DMS 273 (cell line): ENCODE results near the gene EIF4H.
"Not testable (repeated sequence)": the region's sequence is repeated elsewhere in the genome, so short reads cannot be mapped to it uniquely, and the experiment has no call there.

Experiments used
- DNase-seq: peaks from one replicate; lab custom pipeline; 2025; ENCODE audit not compliant: unreplicated experiment; lab: John Stamatoyannopoulos, UW

Gene EIF4H

GRCh38 chr7:74173866-74174605, at the start of gene EIF4H:
EIF4H (plus strand) TSS chr7:74174356; CDS start chr7:74174384, 28 bp downstream.
- DNase-seq: peak; percentile 99

- DNase-seq: no peak
These were observed 47.8 kb upstream of the EIF4H start for GRCh38 chr7:74126220-74126880.

GRCh38 chr7:74129887-74130286, 44.3 kb upstream of the EIF4H start:
- DNase-seq: no peak

GRCh38 chr7:74130518-74130917, 43.6 kb upstream of the EIF4H start:
- no peak for DNase-seq

DNA sequence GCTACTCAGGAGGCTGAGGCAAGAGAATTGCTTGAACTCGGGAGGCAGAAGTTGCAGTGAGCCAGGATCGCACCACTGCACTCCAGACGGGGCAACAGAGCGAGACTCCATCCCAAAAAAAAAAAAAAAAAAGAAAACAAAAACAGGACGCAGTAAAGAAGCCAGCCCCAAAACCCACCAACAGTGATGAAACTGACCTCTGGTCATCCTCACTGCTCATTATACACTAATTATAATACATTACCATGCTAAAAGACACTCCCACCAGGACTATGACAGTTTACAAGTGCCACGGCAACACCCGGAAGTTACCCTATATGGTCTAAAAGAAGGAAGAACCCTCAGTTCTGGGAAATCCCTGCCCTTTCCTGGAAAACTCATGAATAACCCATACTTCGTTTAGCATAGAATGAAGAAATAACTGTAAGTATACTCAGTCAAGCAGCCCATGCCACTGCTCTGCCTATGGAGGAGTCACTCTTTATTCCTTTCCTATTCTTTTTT, 40.0 kb upstream of the EIF4H start:
- no peak for DNase-seq

- DNase-seq: no peak
These were observed 35.8 kb upstream of the EIF4H start for GRCh38 chr7:74138334-74138867.

GRCh38 chr7:74138945-74139843, 35.0 kb upstream of the EIF4H start:
- no peak for DNase-seq

GRCh38 chr7:74141705-74142104, 32.5 kb upstream of the EIF4H start:
- no peak for DNase-seq

DNA sequence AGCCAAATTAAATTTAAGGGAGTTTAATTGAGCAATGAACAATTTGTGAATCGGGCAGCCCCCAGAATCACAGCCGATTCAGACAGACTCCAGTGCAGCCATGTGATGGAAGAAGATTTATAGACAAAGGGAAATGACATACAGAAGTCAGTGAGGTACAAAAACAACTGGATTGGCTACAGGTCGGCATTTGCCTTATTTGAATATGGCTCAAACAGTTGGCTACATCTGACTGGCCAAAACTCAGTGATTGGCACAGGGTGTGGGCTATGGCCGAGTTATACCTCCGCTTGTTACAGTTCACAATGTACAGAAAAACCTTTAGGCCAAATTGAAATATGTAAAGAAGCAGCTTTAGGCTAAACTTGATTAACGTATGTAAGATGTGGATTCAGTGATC, 30.8 kb upstream of the EIF4H start:
- no peak for DNase-seq

GRCh38 chr7:74148491-74148890, 25.7 kb upstream of the EIF4H start:
- DNase-seq: no peak

DNA sequence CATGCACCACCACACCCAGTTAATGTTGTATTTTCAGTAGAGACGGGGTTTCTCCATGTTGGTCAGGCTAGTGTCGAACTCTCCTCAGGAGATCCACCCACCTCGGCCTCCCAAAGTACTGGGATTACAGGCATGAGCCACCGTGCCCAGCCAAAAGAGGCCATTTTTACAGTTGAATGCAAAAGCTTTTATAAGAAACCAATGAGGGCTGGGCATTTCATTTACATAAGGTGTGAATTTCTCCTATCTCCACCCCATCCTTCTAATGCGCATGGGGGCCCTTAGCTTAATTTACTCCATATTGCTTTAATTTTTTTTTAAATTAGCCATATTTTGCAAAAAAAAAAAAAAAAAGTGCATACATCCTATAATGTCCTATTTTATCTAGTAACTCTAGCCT, 25.1 kb upstream of the EIF4H start:
- no peak for DNase-seq

- no peak for DNase-seq
These were observed 24.6 kb upstream of the EIF4H start for GRCh38 chr7:74149603-74150002.

DNA sequence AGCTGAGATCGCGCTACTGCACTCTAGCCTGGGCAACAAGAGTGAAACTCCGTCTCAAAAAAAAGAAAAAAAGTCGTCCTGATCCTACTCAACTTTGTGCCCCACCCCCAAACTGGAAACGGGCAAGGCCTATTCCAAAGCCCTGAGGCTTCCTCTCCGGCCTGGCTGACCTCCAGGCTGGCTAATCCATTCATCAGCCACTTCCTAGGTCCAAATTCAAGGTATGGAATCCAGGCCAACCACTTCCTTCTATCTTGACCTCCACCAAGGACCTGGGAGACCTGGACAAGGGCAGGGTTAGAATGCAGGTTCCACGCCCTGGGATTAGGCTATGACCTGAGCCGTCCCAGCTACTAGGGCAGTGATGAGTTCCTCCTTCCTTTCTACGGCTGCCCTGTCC, 20.4 kb upstream of the EIF4H start:
- DNase-seq: no peak

DNA sequence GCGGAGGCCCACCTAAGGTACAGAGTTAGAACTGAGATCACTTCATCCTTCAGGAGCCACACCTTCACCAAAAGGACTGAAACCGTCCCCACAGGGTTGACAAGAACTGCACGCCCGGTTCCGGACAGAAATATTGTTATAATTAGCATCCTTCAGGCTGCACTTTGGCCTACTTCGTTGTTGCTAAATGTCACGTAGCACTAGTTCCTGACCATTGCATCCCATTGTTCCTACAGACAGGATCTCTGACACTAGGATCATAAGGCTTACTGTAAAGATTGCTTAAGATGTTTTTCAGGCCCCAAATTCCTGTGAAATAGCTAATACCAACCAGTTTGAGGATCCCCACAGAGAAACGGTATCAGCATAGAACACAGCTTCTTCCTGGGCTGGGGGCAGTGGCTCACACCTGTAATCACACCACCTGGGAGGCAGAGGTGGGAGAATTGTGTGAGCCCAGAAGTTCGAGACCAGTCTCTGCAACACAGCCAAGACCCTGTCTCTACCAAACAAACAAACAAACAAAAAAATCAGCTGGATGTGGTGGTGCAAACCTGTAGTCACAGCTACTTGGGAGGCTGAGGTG, 18.3 kb upstream of the EIF4H start:
- DNase-seq: no peak

GRCh38 chr7:74157605-74158004, 16.6 kb upstream of the EIF4H start:
- no peak for DNase-seq

DNA sequence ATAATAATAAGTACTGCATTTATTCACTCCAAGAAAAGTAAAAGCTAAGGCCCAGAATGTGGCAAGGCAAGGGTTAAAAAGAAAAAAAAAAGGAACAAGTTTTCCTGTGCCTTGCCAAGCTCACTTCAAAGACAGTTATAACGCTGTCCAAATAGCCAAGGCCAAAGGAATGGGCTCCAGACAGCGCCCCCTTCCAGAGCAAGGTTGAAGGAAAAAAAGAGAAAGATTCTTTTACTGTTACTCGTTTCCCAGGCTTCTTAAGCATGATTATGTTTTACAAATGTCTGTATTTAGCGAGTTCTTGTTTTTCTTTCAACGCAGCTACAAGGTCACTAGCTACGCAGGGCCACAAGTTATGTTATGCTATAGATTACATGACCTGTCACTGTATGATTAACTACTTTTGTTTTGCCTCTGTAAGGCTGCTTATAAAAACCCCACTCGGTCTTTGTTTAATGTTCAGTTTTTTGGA, 9.1 kb upstream of the EIF4H start:
- DNase-seq: peak; percentile 39

DNA sequence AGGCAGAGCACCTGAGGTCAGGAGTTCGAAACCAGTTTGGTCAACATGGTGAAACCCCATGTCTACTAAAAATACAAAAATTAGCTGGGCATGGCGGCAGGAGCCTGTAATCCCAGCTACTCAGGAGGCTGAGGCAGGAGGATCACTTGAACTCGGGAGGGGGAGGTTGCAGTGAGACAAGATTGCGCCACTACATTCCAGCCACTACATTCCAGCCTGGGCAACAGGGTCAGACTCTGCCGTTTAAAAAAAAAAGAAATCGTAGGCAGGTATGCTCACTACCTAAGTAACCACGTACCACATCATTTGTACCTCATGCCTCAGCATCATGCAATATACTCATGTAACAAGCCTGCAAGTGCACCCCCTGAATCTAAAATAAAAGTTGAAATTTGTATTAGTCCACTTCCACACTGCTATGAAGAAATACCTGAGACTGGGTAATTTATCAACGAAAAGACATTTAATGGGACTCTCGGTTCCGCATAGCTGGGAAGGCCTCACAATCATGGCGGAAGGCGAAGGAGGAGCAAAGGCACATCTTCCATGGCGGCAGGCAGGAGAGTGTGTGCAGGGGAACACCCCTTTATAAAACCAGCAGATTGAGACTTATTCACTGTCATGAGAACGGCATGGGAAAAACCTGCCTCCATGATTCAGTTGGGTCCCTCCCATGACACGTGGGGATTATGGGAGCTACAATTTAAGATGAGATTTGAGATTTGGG, 8.1 kb upstream of the EIF4H start:
- DNase-seq: no peak

- DNase-seq: not testable (repeated sequence)
These were observed 6.8 kb upstream of the EIF4H start for GRCh38 chr7:74167324-74167723.

DNA sequence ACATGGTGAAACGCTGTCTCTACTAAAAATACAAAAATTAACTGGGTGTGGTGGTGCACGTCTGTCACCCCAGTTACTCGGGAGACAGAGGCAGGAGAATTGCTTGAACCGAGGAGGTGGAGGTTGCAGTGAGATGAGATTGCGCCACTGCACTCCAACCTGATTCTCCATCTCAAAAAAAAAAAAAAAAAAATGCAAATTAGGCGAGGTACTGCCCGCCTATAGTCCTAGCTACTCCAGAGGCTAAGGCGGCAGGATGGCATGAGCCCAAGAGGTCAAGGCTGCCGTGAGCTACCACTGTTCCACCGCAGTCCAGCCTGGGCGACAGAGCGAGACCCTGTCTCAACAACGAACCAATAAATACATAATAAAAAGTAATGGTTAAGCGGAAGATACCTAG, 1.1 kb upstream of the EIF4H start:
- no peak for DNase-seq

DNA sequence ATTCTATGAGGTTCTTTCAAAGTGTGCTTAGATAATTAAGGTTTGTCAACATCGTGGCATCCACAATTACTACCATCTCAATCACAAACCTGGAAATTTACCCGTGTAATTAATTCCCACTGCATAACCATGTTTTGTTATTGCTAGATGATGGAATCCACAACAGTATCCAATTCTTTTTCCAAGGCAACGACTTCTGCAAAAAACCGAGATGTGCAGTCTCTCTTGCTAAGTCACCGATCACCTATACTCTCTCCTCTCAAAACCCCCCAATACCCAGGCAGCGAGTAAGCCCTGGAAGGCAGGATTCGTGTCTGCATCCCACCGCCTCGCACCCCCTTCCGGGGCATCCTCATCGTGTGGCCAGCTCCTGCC, 678 bp upstream of the EIF4H start:
- DNase-seq: peak; percentile 77
